AG09309 (cell line): ENCODE measurements around the gene AHCYL1.

ENCODE experiments used
- DNase-seq: peaks from one replicate; pipeline ENCODE4 v3.0.0-alpha.2; 2010; ENCODE audit warnings: low read depth
- H3K4me3 ChIP-seq: 2 replicates; pipeline ENCODE4 v1.5.1; 2011; ENCODE audit warnings: mild to moderate bottlenecking, low read depth, low read length, moderate library complexity; ENCODE audit not compliant: control insufficient read depth
- CTCF ChIP-seq: IDR thresholded peaks from 2 replicates; pipeline ENCODE4 v1.5.1; 2011; ENCODE audit warnings: mild to moderate bottlenecking, low read depth, low read length, inconsistent platforms; ENCODE audit not compliant: insufficient read depth, control insufficient read depth; ENCODE audit errors: missing control alignments

AHCYL1 gene

GRCh38 chr1:109986054-109986444, 1.5 kb downstream of the AHCYL1 start:
- H3K4me3 ChIP-seq = peak overlapping the region; percentile 84
- DNase-seq = no peak
- TF ChIP-seq CTCF = no peak

DNA sequence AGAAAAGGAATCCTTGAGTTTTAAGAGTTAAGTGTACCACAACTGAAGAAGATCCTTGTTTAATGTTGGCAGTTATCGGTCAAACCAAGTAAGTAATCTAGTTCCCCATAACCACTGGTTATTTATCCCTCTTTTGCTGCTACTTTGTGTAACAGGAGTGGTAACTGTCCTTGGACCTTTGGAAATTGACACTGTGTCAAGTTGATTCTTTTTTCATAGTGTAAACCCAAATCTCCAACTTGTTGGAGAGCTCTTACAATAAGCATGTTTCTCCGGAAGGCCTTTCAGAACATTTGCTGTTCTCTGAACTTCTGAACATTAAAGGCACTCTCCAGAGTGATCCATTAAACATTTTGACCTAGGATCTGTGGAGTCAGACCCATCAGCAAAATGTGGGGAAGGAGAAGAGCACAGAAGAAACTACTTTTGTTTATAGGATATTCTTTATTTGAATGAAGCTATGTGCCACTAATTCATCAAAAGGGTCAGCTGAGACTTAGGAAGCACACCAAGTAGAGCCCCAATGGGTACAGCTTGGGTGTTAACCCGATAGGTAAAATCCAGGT, 3.9 kb downstream of the AHCYL1 start:
- DNase-seq = no peak
- TF ChIP-seq CTCF = no peak
- no peak overlapping the region for H3K4me3 ChIP-seq

- TF ChIP-seq CTCF = no peak
- DNase-seq = no peak
- no peak overlapping the region for H3K4me3 ChIP-seq
These were observed 5.1 kb downstream of the AHCYL1 start for GRCh38 chr1:109989506-109990301.

DNA sequence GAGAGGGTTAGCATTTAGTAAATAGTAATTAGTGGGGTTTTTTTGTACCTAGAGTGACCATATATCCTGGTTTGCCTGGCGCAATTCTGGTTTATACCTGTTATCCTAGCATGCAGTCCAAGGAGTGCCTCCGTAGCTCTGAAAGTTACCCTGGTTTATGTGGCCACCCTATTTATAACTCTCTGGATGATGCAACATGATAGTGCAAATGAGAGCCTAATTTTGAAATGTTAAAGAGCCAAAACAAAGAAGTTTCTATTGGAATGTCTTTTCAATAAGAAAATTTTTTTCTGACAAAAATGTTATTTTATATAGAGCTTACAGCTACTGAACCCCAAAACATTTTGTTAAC, 5.7 kb downstream of the AHCYL1 start:
- no peak for TF ChIP-seq CTCF
- no peak for DNase-seq
- no peak overlapping the region for H3K4me3 ChIP-seq

GRCh38 chr1:109991400-109991925, 6.9 kb downstream of the AHCYL1 start:
- H3K4me3 ChIP-seq = no peak overlapping the region
- DNase-seq = no peak
- TF ChIP-seq CTCF = no peak

GRCh38 chr1:109993885-109994284, 9.3 kb downstream of the AHCYL1 start:
- DNase-seq = no peak
- TF ChIP-seq CTCF = no peak
- no peak overlapping the region for H3K4me3 ChIP-seq
